ENCODE data around the gene MMP2.

MMP2 gene

DNA sequence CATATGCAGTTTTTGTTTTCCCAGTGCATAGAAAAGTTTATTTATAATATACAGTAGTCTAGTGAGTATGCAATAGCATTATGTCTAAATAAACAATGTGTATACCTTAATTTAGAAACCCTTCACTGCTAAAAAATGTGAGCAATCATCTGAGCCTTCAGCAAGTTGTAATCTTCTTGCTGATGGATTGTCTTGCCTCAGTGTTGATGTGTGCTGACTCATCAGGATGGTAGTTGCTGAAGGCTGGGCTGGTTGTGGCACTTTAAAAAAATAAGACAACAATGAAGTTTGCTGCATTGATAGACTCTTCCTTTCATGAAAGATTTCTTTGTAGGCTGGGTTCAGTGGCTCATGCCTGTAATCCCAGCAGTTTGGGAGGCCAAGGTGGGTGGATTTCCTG is 73.6 kb downstream of the MMP2 start:
- Histone ChIP-seq H3K36me3 (ENCODE audit: control insufficient read depth in 2 of 2, insufficient read depth in 1 of 2, low read length in 2 of 2) (peaks cover 0 to 4% of the 10 kb centered on the region in 2 experiments; a peak in 2 of 3 replicates), H3K4me1 (ENCODE audit: control insufficient read depth, insufficient read depth, low read length) (no peaks in the 10 kb centered on the region), H3K4me3 (ENCODE audit: low read depth, low read length) (no peak overlapping the region), H3K9me3 (ENCODE audit: control insufficient read depth, insufficient read depth, low read depth, low read length) (no peaks in the 10 kb centered on the region), H3K27ac (ENCODE audit: extremely low read depth, low read depth, low read length) (no peak overlapping the region)
- TF ChIP-seq ZNF76 (tag by site-specific recombination; IDR thresholded peaks at IDR 0.05; ENCODE audit: borderline replicate concordance, low read depth) (no peak), ZNF133 (tag by site-specific recombination; IDR thresholded peaks at IDR 0.05) (no peak), ZFP69B (tag by site-specific recombination; IDR thresholded peaks at IDR 0.05) (no peak), ZNF311 (tag by site-specific recombination; IDR thresholded peaks at IDR 0.05; ENCODE audit: borderline replicate concordance) (no peak), SCRT2 (tag by site-specific recombination; IDR thresholded peaks at IDR 0.05) (no peak)
- TF ChIP-seq, protein P1, sequence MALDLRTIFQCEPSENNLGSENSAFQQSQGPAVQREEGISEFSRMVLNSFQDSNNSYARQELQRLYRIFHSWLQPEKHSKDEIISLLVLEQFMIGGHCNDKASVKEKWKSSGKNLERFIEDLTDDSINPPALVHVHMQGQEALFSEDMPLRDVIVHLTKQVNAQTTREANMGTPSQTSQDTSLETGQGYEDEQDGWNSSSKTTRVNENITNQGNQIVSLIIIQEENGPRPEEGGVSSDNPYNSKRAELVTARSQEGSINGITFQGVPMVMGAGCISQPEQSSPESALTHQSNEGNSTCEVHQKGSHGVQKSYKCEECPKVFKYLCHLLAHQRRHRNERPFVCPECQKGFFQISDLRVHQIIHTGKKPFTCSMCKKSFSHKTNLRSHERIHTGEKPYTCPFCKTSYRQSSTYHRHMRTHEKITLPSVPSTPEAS (tag by site-specific recombination; IDR thresholded peaks at IDR 0.05): no peak
- TF ChIP-seq, protein P2, sequence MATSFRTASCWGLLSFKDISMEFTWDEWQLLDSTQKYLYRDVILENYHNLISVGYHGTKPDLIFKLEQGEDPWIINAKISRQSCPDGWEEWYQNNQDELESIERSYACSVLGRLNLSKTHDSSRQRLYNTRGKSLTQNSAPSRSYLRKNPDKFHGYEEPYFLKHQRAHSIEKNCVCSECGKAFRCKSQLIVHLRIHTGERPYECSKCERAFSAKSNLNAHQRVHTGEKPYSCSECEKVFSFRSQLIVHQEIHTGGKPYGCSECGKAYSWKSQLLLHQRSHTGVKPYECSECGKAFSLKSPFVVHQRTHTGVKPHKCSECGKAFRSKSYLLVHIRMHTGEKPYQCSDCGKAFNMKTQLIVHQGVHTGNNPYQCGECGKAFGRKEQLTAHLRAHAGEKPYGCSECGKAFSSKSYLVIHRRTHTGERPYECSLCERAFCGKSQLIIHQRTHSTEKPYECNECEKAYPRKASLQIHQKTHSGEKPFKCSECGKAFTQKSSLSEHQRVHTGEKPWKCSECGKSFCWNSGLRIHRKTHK (tag by site-specific recombination; IDR thresholded peaks at IDR 0.05): no peak
- CTCF ChIA-PET: interaction anchor here (2.3 kb wide), 1 partner anchor 87 kb away, joined by 7 read pairs; no protein-coding TSS in a partner anchor
- POLR2A ChIA-PET: interaction anchor here (0.7 kb wide), 1 partner anchor 69 kb away, joined by 3 read pairs; no protein-coding TSS in a partner anchor

DNA sequence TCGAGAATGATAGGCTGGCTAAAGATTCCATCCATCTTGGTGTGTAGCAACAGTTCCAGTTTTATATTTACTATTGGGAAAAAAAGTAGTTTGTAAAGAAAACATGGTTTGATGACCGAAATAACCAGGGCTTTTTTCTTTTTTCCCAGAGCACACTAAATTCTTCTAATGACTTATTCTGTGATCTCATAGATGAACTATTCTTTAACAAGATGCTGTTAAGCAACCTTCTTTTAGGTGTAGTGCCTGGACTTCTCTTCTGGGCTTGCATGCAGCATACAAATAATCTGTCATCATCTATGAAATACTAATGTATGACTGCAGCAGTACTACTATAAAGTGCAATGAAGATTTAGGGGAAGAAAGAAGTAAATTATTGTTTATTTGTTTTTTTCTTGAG is 76.4 kb downstream of the MMP2 start:
- Histone ChIP-seq H3K4me3 (ENCODE audit: low read depth, low read length) (no peak overlapping the region), H3K4me1 (ENCODE audit: control insufficient read depth, insufficient read depth, low read length) (0 out of 2 replicates have a peak, but pooled peaks cover 2% of the 10 kb centered on the region), H3K9me3 (ENCODE audit: control insufficient read depth, insufficient read depth, low read depth, low read length) (no peaks in the 10 kb centered on the region), H3K36me3 (ENCODE audit: control insufficient read depth in 2 of 2, insufficient read depth in 1 of 2, low read length in 2 of 2) (no peaks in the 10 kb centered on the region; a peak in 1 of 3 replicates), H3K27ac (ENCODE audit: extremely low read depth, low read depth, low read length) (no peak overlapping the region)
- TF ChIP-seq ZNF311 (tag by site-specific recombination; IDR thresholded peaks at IDR 0.05; ENCODE audit: borderline replicate concordance) (no peak), ZNF302 (tag by site-specific recombination; IDR thresholded peaks at IDR 0.05; ENCODE audit: low read depth) (no peak), ZNF10 (tag by site-specific recombination; IDR thresholded peaks at IDR 0.05) (no peak), ZNF112 (tag by site-specific recombination; IDR thresholded peaks at IDR 0.05) (no peak), ZNF223 (tag by site-specific recombination; IDR thresholded peaks at IDR 0.05) (no peak)
- TF ChIP-seq, protein P3, sequence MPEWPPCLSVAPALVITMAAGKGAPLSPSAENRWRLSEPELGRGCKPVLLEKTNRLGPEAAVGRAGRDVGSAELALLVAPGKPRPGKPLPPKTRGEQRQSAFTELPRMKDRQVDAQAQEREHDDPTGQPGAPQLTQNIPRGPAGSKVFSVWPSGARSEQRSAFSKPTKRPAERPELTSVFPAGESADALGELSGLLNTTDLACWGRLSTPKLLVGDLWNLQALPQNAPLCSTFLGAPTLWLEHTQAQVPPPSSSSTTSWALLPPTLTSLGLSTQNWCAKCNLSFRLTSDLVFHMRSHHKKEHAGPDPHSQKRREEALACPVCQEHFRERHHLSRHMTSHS (tag by site-specific recombination; IDR thresholded peaks at IDR 0.05): no peak
- TF ChIP-seq, protein P4, sequence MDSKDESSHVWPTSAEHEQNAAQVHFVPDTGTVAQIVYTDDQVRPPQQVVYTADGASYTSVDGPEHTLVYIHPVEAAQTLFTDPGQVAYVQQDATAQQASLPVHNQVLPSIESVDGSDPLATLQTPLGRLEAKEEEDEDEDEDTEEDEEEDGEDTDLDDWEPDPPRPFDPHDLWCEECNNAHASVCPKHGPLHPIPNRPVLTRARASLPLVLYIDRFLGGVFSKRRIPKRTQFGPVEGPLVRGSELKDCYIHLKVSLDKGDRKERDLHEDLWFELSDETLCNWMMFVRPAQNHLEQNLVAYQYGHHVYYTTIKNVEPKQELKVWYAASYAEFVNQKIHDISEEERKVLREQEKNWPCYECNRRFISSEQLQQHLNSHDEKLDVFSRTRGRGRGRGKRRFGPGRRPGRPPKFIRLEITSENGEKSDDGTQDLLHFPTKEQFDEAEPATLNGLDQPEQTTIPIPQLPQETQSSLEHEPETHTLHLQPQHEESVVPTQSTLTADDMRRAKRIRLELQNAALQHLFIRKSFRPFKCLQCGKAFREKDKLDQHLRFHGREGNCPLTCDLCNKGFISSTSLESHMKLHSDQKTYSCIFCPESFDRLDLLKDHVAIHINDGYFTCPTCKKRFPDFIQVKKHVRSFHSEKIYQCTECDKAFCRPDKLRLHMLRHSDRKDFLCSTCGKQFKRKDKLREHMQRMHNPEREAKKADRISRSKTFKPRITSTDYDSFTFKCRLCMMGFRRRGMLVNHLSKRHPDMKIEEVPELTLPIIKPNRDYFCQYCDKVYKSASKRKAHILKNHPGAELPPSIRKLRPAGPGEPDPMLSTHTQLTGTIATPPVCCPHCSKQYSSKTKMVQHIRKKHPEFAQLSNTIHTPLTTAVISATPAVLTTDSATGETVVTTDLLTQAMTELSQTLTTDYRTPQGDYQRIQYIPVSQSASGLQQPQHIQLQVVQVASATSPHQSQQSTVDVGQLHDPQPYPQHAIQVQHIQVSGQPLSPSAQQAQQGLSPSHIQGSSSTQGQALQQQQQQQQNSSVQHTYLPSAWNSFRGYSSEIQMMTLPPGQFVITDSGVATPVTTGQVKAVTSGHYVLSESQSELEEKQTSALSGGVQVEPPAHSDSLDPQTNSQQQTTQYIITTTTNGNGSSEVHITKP (tag by site-specific recombination; IDR thresholded peaks at IDR 0.05): no peak
- TF ChIP-seq, protein P5, sequence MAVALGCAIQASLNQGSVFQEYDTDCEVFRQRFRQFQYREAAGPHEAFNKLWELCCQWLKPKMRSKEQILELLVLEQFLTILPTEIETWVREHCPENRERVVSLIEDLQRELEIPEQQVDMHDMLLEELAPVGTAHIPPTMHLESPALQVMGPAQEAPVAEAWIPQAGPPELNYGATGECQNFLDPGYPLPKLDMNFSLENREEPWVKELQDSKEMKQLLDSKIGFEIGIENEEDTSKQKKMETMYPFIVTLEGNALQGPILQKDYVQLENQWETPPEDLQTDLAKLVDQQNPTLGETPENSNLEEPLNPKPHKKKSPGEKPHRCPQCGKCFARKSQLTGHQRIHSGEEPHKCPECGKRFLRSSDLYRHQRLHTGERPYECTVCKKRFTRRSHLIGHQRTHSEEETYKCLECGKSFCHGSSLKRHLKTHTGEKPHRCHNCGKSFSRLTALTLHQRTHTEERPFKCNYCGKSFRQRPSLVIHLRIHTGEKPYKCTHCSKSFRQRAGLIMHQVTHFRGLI (tag by site-specific recombination; IDR thresholded peaks at IDR 0.05): no peak
- ChIA-PET POLR2A (no interaction called here), CTCF (no interaction called here)

All from HEK293 (cell line).